Epithelial cell of esophagus (primary cell): Measurements from ENCODE around the gene PLEKHA1.
A peak's percentile ranks its signal among the peaks of the same experiment; 100 is the strongest.

Source experiments
- DNase-seq: peaks from one replicate; pipeline ENCODE4 v3.0.0; 2010; ENCODE audit warnings: low read depth
- H3K4me3 ChIP-seq: 2 replicates; pipeline ENCODE4 v1.5.1; 2011; ENCODE audit warnings: mild to moderate bottlenecking, low read length, control low read depth
- CTCF ChIP-seq: IDR thresholded peaks from 2 replicates; pipeline ENCODE4 v1.5.1; 2011; ENCODE audit warnings: low read depth, mild to moderate bottlenecking, low read length, control low read depth, inconsistent platforms; ENCODE audit not compliant: insufficient read depth; ENCODE audit errors: missing control alignments

Gene PLEKHA1

GRCh38 chr10:122346326-122346950 is 28.1 kb upstream of the PLEKHA1 start:
- TF ChIP-seq CTCF: no peak
- DNase-seq: no peak

GRCh38 chr10:122347170-122347841 is 27.2 kb upstream of the PLEKHA1 start:
- no peak for TF ChIP-seq CTCF
- no peak overlapping the region for H3K4me3 ChIP-seq
- peak; percentile 24 for DNase-seq

More at GRCh38 chr10:122346326-122346950, 28.1 kb upstream of the PLEKHA1 start:
- H3K4me3 ChIP-seq: no peak overlapping the region

- no peak for TF ChIP-seq CTCF
- no peak overlapping the region for H3K4me3 ChIP-seq
- peak; percentile 57 for DNase-seq
Measured at GRCh38 chr10:122348512-122348911, 26.0 kb upstream of the PLEKHA1 start.

GRCh38 chr10:122348935-122349361 is 25.6 kb upstream of the PLEKHA1 start:
- no peak for TF ChIP-seq CTCF

GRCh38 chr10:122349758-122350369 is 24.6 kb upstream of the PLEKHA1 start:
- H3K4me3 ChIP-seq: no peak overlapping the region
- TF ChIP-seq CTCF: no peak
- DNase-seq: no peak

More at GRCh38 chr10:122348935-122349361, 25.6 kb upstream of the PLEKHA1 start:
- H3K4me3 ChIP-seq: no peak overlapping the region
- no peak for DNase-seq

- no peak overlapping the region for H3K4me3 ChIP-seq
- no peak for TF ChIP-seq CTCF
- no peak for DNase-seq
Measured at GRCh38 chr10:122350893-122351292, 23.6 kb upstream of the PLEKHA1 start.
